NCI-H82 treated with DMSO at 0.1 percent for 48 hours (cell line): ENCODE measurements around the gene PLEKHG1.

Experiments used
- DNase-seq: peaks from one replicate; lab custom pipeline; 2025; ENCODE audit not compliant: unreplicated experiment; lab: John Stamatoyannopoulos, UW

PLEKHG1 gene

GRCh38 chr6:150588888-150589499 is 10.7 kb upstream of the PLEKHG1 start:
- no peak for DNase-seq

GRCh38 chr6:150589852-150590251 is 9.8 kb upstream of the PLEKHG1 start:
- DNase-seq, result no peak

GRCh38 chr6:150590446-150590845 is 9.2 kb upstream of the PLEKHG1 start:
- no peak for DNase-seq

- DNase-seq, result no peak
These were observed 7.2 kb upstream of the PLEKHG1 start for GRCh38 chr6:150592377-150592995.

- DNase-seq, result no peak
These were observed 6.6 kb upstream of the PLEKHG1 start for GRCh38 chr6:150593119-150593518.

- DNase-seq, result no peak
These were observed 3.2 kb upstream of the PLEKHG1 start for GRCh38 chr6:150596439-150596838.

GRCh38 chr6:150598401-150598800 is 1.3 kb upstream of the PLEKHG1 start:
- no peak for DNase-seq

GRCh38 chr6:150598858-150599198 is 857 bp upstream of the PLEKHG1 start:
- DNase-seq, result no peak

GRCh38 chr6:150600010-150600300 is 270 bp downstream of the PLEKHG1 start:
- no peak for DNase-seq

GRCh38 chr6:150600301-150601017 is 774 bp downstream of the PLEKHG1 start:
- no peak for DNase-seq

- no peak for DNase-seq
These were observed 1.8 kb downstream of the PLEKHG1 start for GRCh38 chr6:150601439-150601838.

- no peak for DNase-seq
These were observed 3.5 kb downstream of the PLEKHG1 start for GRCh38 chr6:150603176-150603575.

GRCh38 chr6:150604467-150604866 is 4.8 kb downstream of the PLEKHG1 start:
- no peak for DNase-seq

- DNase-seq, result no peak
These were observed 5.6 kb downstream of the PLEKHG1 start for GRCh38 chr6:150605333-150605732.

GRCh38 chr6:150606168-150606591 is 6.5 kb downstream of the PLEKHG1 start:
- DNase-seq, result no peak

GRCh38 chr6:150606647-150607328 is 7.1 kb downstream of the PLEKHG1 start:
- no peak for DNase-seq

GRCh38 chr6:150607329-150607650 is 7.6 kb downstream of the PLEKHG1 start:
- no peak for DNase-seq

GRCh38 chr6:150610584-150610983 is 10.9 kb downstream of the PLEKHG1 start:
- no peak for DNase-seq

- no peak for DNase-seq
These were observed 13.6 kb downstream of the PLEKHG1 start for GRCh38 chr6:150613269-150613668.

GRCh38 chr6:150615967-150616366 is 16.3 kb downstream of the PLEKHG1 start:
- no peak for DNase-seq

GRCh38 chr6:150616586-150616985 is 16.9 kb downstream of the PLEKHG1 start:
- no peak for DNase-seq

- DNase-seq, result no peak
These were observed 17.4 kb downstream of the PLEKHG1 start for GRCh38 chr6:150617062-150617461.
